DND-41 (cell line): ENCODE measurements around the gene SH2D1B.

ENCODE experiments used
- CTCF ChIP-seq: IDR thresholded peaks from 2 replicates; pipeline ENCODE4 v1.5.1; 2012; ENCODE audit warnings: borderline replicate concordance, low read length, moderate library complexity, mild to moderate bottlenecking; ENCODE audit not compliant: poor library complexity, severe bottlenecking; ENCODE audit errors: extremely low read depth
- EZH2 ChIP-seq: IDR thresholded peaks from 3 replicates; pipeline ENCODE4 v1.6.1; 2012; ENCODE audit warnings: borderline replicate concordance, low read depth, mild to moderate bottlenecking, moderate library complexity, low read length, inconsistent platforms; ENCODE audit not compliant: severe bottlenecking

- TF ChIP-seq CTCF (no peak), EZH2 (no peak)
Observed at GRCh38 chr1:162412002-162412401, at the start of gene SH2D1B.
